Adrenal gland (tissue), 12 donors: ENCODE results near the gene TNC. TPM values are rescaled to one million over a fixed set of nuclear protein-coding genes. Genes with fewer than 3 reads are reported as not detected.

ENCODE experiments used
- DNase-seq, 7 donors: peaks; one replicate each; pipeline ENCODE4 v3.0.0-alpha.2; 2019 to 2020
- H3K27ac ChIP-seq, 5 donors: fragments of 200-600 bp; sonication (generic) in 4 of 5; 1 replicate in 3 of 5; 2 replicates in 2 of 5; pipeline versions ENCODE4 v1.5.1 to v1.8.0; 2016 to 2020; ENCODE audit warnings: mild to moderate bottlenecking in 1 of 5
- H3K27me3 ChIP-seq: fragments of 200-600 bp; 2 replicates; pipeline ENCODE4 v1.8.0; 2021
- H3K36me3 ChIP-seq, 2 donors: fragments of 200-600 bp; replicated peaks in 1 of 2; 1 replicate in 1 of 2; 2 replicates in 1 of 2; pipeline versions ENCODE4 v1.5.1 to v1.8.0; 2018 to 2022
- H3K4me1 ChIP-seq, 2 donors: fragments of 200-600 bp; replicated peaks in 1 of 2; 1 replicate in 1 of 2; 2 replicates in 1 of 2; pipeline versions ENCODE4 v1.5.1 to v1.8.0; 2018 to 2021
- H3K4me3 ChIP-seq, 4 donors: fragments of 200-600 bp; sonication (generic) in 3 of 4; one replicate each; pipeline ENCODE4 v1.5.1; 2016 to 2018
- H3K9me3 ChIP-seq, 3 donors: fragments of 200-600 bp; sonication (generic) in 1 of 3; replicated peaks in 1 of 3; 1 replicate in 2 of 3; 2 replicates in 1 of 3; pipeline versions ENCODE4 v1.5.1 to v1.8.0; 2016 to 2021
- CTCF ChIP-seq, 6 experiments: fragments of 450-650 bp in 4 of 6; fragments of 200-600 bp in 2 of 6; sonication (generic) in 1 of 6; IDR thresholded peaks; 1 replicate in 5 of 6; 2 replicates in 1 of 6; pipeline versions ENCODE4 v1.5.1 to v1.8.0; 2016 to 2021; ENCODE audit warnings: antibody characterized with exemption in 6 of 6, mild to moderate bottlenecking in 2 of 6, moderate library complexity in 1 of 6
- POLR2A ChIP-seq, 2 donors: fragments of 450-650 bp; IDR thresholded peaks; one replicate each; pipeline ENCODE4 v1.6.1; 2017; ENCODE audit warnings: antibody characterized with exemption in 2 of 2, mild to moderate bottlenecking in 2 of 2, moderate library complexity in 1 of 2
- WGBS, 4 donors: extraction: QIAGEN DNeasy Blood & Tissue Kit in 2 of 4; methylation state at CpG; one replicate each; pipeline versions ENCODE4 v1.1.5 to v1.1.7; 2013 to 2017; 5-methylcytosine and 5-hydroxymethylcytosine counted together
- intact Hi-C, 2 donors: fragments of 100-400 bp; cut with DNase I; formaldehyde crosslinking; loops; one replicate each; pipeline versions ENCODE4 v1.14.1 to v1.15.0; 2022 to 2023
- polyA plus RNA-seq, 3 donors: library from polyadenylated mRNA; stranded (reverse); fragments of 200-250 nt in 2 of 3; fragments of 350-450 nt in 1 of 3; fragmentation: Illumina TruSeq in 1 of 3; extraction: RNeasy Lipid Tissue Mini Kit (QIAGEN cat#74804) in 1 of 3; gene quantifications; one replicate each; pipeline ENCODE4 v1.2.3, GENCODE V29; 2013 to 2014
- total RNA-seq, 9 donors: library from RNA; depleted of rRNA in 4 of 9; stranded (reverse); fragments of >200 nt in 4 of 9; fragments of 120-200 nt in 1 of 9; fragmentation: NEBNext Ultra II Directional in 1 of 9; extraction: Animal tissue kit (Norgen Biotek cat#: 25700) in 1 of 9; gene quantifications; one replicate each; pipeline versions ENCODE4 v1.1.0 to v1.2.4, GENCODE V29; 2013 to 2023
- donor health status: healthy with polysubstance abuse.
- donor health status: Bipolar disorder and iron deficiency.
- donor health status: DM: yes; HTN: yes; CAD: no.
- donor health status: DM: no; HTN: no; CAD: no.
- donor health status: DM: no; HTN: no; CAD: no.
- donor health status: DM: yes; HTN: yes; CAD: no.

Gene TNC
- total and polyA plus RNA-seq, 12 donors, result 1.9 to 53.8 (median 10.7) TPM

DNA sequence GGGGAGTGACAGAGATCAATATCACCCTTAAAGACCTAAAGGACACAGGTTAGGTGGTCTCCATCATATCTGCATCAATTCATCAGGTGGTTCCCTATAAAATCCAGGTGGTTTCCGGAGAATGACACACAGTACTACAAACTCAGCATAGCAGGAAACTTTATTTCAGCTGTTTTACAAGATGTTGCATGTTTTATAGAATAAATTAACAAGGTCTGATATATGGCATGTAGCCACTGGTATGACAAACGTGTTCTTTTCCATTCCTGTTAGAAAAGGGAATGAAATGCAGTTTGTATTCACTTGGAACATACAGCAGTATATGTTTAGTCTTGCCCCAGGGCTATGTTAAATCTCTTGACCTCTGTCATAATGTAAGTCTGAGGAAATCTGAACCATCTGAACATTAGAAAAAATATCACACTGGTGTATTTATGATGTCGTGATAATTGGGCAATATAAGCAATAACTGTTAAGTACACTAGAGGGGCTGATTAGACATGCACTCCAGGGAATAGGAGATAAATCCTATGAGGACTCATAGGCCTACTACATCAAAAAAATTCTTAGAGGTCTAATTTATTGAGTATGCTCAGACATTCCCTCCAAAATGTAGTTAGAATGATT lies 145.3 kb downstream of the TNC start:
- DNase-seq, result no peak
- WGBS, 4 donors, result 61 to 67% (median 63%) methylated on average over 3 of the region's 3 CpGs
- Histone ChIP-seq H3K9me3 (no peaks in the 10 kb centered on the region), H3K27ac (no peak overlapping the region), H3K4me1 (peaks cover 0 to 5% of the 10 kb centered on the region in 2 donors), H3K4me3 (no peak overlapping the region), H3K36me3 (no peaks in the 10 kb centered on the region), H3K27me3 (no peaks in the 10 kb centered on the region)
- intact Hi-C loops, result no loop called here
- TF ChIP-seq POLR2A (IDR thresholded peaks at IDR 0.05) (no peak), CTCF (IDR thresholded peaks at IDR 0.05) (no peak)

Other genes with a start within 250 kb of the TNC start
- 1 to 10 TPM in 7 of 9 donors, under 1 TPM in 2; 0.44 to 4.8 (median 2.3) TPM for gene TNFSF8, start 187.6 kb downstream of the TNC start, total RNA-seq
- 1 to 10 TPM in 1 of 3 donors, under 1 TPM in 2; 0.34 to 1.4 (median 0.64) TPM for gene TNFSF8, start 187.6 kb downstream of the TNC start, polyA plus RNA-seq